ENCODE results near the gene TMEM167B.

The TMEM167B gene

GRCh38 chr1:109090196-109091077, at the start of gene TMEM167B:
Gene TMEM167B (plus strand): TSS chr1:109090764. CDS start chr1:109090873, 109 bp downstream.
- Histone ChIP-seq H4K20me1 (ENCODE audit: control insufficient read depth, insufficient read depth, low read depth, low read length) (no peaks in the 10 kb centered on the region), H3K36me3 (ENCODE audit: control insufficient read depth, low read length) (peaks cover 36% of the 10 kb centered on the region), H3K79me2 (ENCODE audit: control insufficient read depth, low read length) (peaks cover 54% of the 10 kb centered on the region), H3K27ac (ENCODE audit: low read depth, low read length) (peak within 1 kb of the TSS; percentile 80), H3K9me2 (replicated peaks; ENCODE audit: control insufficient read depth, low read length) (no peaks in the 10 kb centered on the region), H3F3A (ENCODE audit: control insufficient read depth, insufficient read depth) (peaks cover 15% of the 10 kb centered on the region), H3K27me3 (ENCODE audit: control insufficient read depth, low read length) (no peaks in the 10 kb centered on the region), H3K4me1 (ENCODE audit: control insufficient read depth, low read length) (peaks cover 20% of the 10 kb centered on the region), H3K4me3 (ENCODE audit: low read length) (peak within 1 kb of the TSS; percentile 86), H3K9me3 (ENCODE audit: control insufficient read depth, insufficient read depth, low read length) (no peaks in the 10 kb centered on the region), H3K4me2 (ENCODE audit: low read length) (peak within 1 kb of the TSS; percentile 83)
- TF ChIP-seq CTCF (IDR thresholded peaks at IDR 0.05; ENCODE audit: low read depth, low read length, poor library complexity, severe bottlenecking) (no peak), EZH2phosphoT487 (IDR thresholded peaks at IDR 0.05; ENCODE audit: borderline replicate concordance, low read length) (no peak)

GRCh38 chr1:109040989-109041620, 49.5 kb upstream of the TMEM167B start:
- H3K27ac ChIP-seq (ENCODE audit: low read depth, low read length) = peak overlapping the region; percentile 48
- no peaks in the 10 kb centered on the region for H3K27me3 ChIP-seq (ENCODE audit: control insufficient read depth, low read length)
- peaks cover 3% of the 10 kb centered on the region; the same call in 1 of the 2 replicates for H3F3A ChIP-seq (ENCODE audit: control insufficient read depth, insufficient read depth)
- no peaks in the 10 kb centered on the region for H4K20me1 ChIP-seq (ENCODE audit: control insufficient read depth, insufficient read depth, low read depth, low read length)
- H3K79me2 ChIP-seq (ENCODE audit: control insufficient read depth, low read length) = peaks cover 43% of the 10 kb centered on the region
- H3K36me3 ChIP-seq (ENCODE audit: control insufficient read depth, low read length) = 0 out of 2 replicates have a peak, but pooled peaks cover 4% of the 10 kb centered on the region
- no peaks in the 10 kb centered on the region for H3K9me2 ChIP-seq (replicated peaks; ENCODE audit: control insufficient read depth, low read length)
- peak overlapping the region; percentile 98 for H3K4me3 ChIP-seq (ENCODE audit: low read length)
- H3K4me1 ChIP-seq (ENCODE audit: control insufficient read depth, low read length) = peaks cover 17% of the 10 kb centered on the region
- H3K4me2 ChIP-seq (ENCODE audit: low read length) = peak overlapping the region; percentile 85
- no peaks in the 10 kb centered on the region for H3K9me3 ChIP-seq (ENCODE audit: control insufficient read depth, insufficient read depth, low read length)
- TF ChIP-seq EZH2phosphoT487 (IDR thresholded peaks at IDR 0.05; ENCODE audit: borderline replicate concordance, low read length) (no peak), CTCF (IDR thresholded peaks at IDR 0.05; ENCODE audit: low read depth, low read length, poor library complexity, severe bottlenecking) (peak; percentile 31)

- Histone ChIP-seq H3K9me2 (replicated peaks; ENCODE audit: control insufficient read depth, low read length) (no peaks in the 10 kb centered on the region), H3K27ac (ENCODE audit: low read depth, low read length) (peak within 1 kb of the TSS; percentile 48), H3K9me3 (ENCODE audit: control insufficient read depth, insufficient read depth, low read length) (no peaks in the 10 kb centered on the region), H3K36me3 (ENCODE audit: control insufficient read depth, low read length) (0 out of 2 replicates have a peak, but pooled peaks cover 4% of the 10 kb centered on the region), H3K4me2 (ENCODE audit: low read length) (peak within 1 kb of the TSS; percentile 85), H3F3A (ENCODE audit: control insufficient read depth, insufficient read depth) (peaks cover 3% of the 10 kb centered on the region; the same call in 1 of the 2 replicates), H3K4me1 (ENCODE audit: control insufficient read depth, low read length) (peaks cover 17% of the 10 kb centered on the region), H3K79me2 (ENCODE audit: control insufficient read depth, low read length) (peaks cover 40% of the 10 kb centered on the region), H3K27me3 (ENCODE audit: control insufficient read depth, low read length) (peaks cover 4% of the 10 kb centered on the region), H3K4me3 (ENCODE audit: low read length) (peak within 1 kb of the TSS; percentile 98), H4K20me1 (ENCODE audit: control insufficient read depth, insufficient read depth, low read depth, low read length) (no peaks in the 10 kb centered on the region)
- TF ChIP-seq EZH2phosphoT487 (IDR thresholded peaks at IDR 0.05; ENCODE audit: borderline replicate concordance, low read length) (no peak), CTCF (IDR thresholded peaks at IDR 0.05; ENCODE audit: low read depth, low read length, poor library complexity, severe bottlenecking) (peak; percentile 7)
Observed at GRCh38 chr1:109041621-109042468, 48.7 kb upstream of the TMEM167B start, which contains the start of gene WDR47. Gene WDR47 (minus strand): TSS chr1:109042102. CDS start chr1:109023512, 18,590 bp downstream.

All from DOHH2 (cell line).